Measurements from ENCODE around the gene TMEM218.
"Not testable (repeated sequence)": the region's sequence is repeated elsewhere in the genome, so short reads cannot be mapped to it uniquely, and the experiment has no call there.

The TMEM218 gene

DNA sequence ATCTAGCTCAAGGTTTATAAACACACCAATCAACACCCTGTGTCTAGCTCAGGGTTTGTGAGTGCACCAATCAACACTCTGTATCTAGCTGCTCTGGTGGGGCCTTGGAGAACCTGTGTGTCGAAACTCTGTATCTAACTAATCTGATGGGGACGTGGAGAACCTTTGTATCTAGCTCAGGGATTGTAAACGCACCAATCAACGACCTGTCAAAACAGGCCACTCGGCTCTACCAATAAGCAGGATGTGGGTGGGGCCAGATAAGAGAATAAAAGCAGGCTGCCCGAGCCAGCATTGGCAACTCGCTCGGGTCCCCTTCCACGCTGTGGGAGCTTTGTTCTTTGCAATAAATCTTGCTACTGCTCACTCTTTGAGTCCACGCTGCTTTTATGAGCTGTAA is 21.3 kb downstream of the TMEM218 start:
- not testable (repeated sequence) for DNase-seq (ENCODE audit: low read depth in 2 of 2)

DNA sequence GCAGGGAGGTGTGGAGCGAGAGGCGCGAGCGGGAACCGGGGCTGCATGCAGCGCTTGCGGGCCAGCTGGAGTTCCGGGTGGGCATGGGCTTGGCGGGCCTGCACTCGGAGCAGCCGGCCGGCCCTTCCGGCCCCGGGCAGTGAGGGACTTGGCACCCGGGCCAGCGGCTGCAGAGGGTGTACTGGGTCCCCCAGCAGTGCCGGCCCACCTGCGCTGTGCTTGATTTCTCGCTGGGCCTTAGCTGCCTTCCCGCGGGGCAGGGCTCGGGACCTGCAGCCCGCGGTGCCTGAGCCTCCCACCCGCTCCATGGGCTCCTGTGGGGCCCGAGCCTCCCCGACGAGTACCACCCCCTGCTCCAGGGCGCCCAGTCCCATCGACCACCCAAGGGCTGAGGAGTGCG is 21.9 kb downstream of the TMEM218 start:
- DNase-seq (ENCODE audit: low read depth in 2 of 2), result not testable (repeated sequence)

DNA sequence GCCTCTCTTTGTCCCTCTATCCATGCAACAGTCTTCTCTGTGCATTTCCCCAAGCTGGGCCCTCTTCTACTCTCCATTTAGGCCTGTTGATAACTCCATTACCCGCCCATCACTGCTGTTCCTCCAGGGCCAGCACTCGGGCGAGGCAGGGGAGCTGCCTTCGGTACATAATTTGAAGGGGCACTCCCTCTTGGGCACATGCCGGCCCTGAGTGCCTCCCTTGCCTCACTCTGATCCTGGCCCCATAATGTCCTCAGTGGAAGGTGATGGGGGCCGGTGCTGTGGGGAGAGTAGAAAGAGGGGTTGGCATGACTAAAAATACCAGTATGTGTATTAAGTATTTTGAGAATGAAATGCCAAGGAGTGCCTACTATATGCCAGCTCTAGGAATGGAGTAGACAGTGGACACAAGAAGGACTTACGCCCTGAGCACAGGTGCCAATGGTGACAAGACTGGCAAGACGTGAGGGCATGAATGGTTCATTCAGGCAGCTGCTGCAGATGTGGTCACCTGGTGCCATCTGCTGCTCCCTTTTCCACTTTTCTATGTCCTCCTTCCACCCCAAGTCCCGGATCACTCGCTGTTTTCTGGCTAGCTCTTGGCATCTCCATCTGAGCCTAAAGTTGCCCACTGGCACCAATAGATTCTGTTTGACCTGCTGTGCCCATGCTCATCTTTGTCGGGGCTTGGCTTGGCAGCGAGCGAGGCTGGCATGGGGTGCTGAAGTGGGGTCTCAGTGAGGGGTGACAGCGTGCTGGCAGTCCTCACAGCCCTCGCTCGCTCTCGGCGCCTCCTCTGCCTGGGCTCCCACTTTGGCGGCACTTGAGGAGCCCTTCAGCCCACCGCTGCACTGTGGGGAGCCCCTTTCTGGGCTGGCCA is 22.6 kb downstream of the TMEM218 start:
- no peak for DNase-seq (ENCODE audit: low read depth in 2 of 2)

DNA sequence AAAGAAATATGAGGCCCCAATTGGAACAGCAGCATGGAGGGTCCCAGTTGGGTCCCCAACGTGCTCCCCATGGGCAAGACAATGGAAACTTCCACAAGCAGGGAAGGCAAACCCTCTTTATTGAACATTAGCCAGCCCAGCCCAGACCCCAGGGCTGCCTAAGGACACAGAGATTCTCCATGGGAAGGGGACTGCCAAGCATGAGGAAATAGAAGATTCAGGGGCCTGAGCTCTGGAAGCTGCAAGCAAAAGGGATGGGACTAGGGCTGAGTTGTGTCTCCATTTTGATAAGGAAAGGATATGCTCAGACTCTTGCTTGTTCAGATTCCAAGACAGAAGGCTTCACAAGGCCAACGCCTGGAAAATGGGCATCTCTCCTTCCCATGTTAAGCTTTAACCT is 23.3 kb downstream of the TMEM218 start:
- no peak for DNase-seq (ENCODE audit: low read depth in 2 of 2)

DNA sequence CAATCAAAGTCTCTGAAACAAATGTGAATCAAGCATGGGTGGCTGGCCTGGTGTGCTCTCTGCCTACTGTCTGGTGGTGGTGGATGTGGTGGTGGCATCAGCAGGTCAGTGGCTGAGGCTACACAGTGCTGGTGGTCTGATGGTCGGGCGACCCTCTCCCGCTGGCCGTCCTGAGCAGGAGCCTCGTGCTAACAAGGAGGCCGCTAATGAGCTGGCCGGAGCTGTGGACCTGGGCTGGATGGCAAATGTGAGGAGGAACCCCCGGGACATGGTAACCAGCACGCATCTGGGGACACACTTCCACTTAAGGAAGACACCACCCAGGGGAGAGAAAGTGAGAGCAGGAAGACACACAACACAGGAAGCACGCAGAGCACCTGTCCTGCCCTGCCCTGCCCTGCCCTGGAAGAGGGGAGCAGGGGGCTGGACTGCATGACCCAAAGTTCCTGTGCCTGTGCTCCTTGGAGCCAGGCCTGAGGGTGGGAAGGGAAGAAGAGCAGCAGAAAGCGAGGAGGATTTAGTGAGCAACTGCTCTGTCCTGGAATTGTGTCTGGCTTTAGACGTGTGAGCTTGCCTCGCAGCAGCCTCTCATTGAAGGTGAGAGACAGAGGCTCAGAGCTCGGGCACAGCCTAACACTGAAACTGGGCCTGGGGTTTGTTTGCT is 24.7 kb downstream of the TMEM218 start:
- DNase-seq (ENCODE audit: low read depth in 2 of 2), result no peak

DNA sequence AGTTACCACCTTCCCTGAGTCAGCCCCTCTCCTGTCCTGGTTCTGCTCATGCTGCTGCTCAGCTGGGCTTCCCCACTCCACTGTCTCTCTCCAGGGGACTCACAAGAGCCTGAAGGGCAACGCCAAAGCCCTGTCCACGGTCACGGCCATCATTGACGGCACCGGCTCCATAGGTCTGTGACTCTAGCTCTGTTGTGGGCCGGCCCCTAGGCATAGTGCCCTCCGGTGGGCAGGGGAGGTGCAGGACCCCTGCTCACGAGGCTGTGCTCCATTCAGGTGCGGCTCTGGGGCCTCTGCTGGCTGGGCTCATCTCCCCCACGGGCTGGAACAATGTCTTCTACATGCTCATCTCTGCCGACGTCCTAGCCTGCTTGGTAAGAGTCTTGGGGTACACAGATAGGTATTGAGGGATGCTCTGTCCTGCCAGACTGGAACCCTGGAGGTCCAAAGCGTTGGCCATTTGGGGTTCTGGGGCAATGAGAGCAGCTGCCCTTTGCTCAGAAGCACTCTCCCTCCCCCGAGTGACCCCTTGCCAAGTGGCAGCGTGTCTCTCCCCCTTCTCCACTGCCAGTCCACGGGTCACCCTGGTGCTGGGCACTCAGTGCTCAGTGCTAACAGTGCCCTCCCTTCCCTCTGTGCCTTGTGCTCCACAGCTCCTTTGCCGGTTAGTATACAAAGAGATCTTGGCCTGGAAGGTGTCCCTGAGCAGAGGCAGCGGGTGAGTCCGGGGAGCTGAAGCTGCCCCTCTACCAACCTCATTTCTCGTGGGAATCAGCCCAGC is 25.9 kb downstream of the TMEM218 start:
- DNase-seq (ENCODE audit: low read depth in 2 of 2), result no peak

DNA sequence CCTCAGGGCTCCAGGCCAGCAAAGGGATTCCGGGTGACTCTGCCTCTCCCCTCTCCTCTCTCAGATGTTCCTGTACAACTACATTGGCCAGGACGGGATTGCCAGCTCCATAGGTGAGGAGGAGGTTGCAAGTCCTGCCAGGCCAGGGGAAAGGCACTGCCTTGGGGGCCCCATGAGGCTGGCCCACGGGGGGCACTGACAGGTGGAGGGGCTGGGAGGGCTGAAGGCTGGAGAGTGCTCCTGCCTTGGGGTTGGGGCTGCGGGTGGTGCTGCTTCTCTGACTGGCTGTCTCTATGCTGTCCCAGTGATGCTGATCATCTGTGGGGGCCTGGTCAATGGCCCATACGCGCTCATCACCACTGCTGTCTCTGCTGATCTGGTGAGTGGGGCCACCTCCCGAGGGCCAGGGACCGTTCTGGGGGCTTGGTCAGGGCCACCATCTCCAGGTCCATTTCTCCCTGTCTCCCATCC is 26.6 kb downstream of the TMEM218 start:
- DNase-seq (ENCODE audit: low read depth in 2 of 2), result no peak

DNA sequence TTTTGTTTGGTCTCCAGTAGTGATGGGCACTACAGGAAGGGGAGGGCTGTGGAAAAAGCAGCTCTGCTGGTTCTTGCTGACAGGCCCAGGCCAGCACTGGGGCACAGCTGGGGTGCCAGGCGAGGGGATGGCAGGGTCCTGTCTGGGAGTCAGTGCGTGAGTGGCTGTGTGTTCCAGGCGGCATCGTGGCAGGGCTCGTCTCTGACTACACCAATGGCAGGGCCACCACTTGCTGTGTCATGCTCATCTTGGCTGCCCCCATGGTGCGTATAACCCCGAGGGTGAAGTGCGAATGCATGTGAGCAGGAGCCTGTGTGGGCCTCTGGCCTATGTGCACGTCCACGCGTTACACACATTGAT is 27.4 kb downstream of the TMEM218 start:
- DNase-seq (ENCODE audit: low read depth in 2 of 2), result no peak

DNA sequence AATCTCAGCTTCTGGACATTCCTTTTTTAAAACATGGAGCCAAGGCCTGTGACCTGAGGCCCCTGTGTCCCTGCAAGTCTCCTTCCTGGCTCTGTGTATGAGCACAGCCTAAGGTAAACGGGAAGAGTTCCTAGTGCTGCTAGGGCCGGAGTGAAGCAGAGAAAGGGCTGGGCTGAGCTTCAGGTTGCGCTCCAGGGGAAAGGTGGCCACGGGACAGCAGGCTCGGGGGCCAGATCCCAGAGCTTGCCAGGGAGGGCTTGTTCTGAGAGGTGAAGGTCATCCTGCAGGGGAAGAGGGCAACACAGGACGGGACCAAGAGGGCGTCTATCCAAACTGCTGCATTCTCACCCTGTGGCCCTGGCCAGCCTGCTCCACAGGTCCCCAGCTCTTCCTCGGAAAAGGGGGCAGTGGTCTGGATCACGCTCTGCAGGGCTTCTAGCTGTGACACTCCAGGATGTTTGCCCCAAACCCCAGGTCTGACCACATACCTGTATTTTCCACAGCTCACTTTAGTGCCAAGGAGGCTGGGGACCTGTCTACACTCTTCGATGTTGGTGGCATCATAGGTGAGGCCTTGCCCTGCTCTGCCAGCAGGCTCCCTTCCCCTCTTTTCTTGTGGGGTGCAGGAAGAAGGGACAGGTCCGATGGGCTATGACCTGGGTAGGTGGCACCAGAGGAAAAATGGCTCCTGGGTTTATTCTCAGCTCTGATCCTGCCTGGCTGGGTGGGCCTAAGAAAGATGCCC is 27.9 kb downstream of the TMEM218 start:
- no peak for DNase-seq (ENCODE audit: low read depth in 2 of 2)

DNA sequence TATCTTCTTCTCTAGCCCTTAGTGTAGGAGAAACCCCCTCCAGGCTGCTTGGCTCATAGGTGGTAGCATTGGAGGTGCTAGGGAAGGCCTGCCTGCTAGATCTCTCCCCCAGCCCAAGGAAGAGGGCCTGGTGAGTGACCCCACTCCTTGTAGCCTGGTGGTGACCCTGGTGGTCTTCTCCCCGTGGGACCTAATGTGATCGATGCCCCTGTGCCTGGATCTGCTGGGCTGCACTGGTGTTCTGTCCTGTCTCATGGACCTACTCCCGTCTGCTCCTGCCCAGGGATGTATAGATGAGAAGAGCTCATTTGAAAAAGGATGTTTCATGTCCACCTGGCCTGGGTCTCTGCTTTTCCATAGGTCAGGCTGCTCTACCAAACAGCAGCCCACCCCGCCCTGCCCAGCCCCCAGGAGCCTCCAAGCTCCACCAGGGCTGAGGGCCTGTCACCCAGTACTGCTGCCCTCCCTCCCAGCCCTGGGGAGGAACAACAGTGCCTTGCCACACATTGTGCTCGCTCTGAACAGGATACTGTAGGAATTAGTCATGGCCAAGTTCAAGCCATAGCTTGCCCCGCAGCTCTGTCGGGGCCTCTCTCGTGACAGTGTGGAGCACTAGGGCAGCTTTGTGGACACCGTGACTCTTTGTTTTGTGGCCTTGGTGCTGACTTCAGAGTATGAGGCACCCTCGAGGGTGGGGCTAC is 28.7 kb downstream of the TMEM218 start:
- DNase-seq (ENCODE audit: low read depth in 2 of 2), result no peak

DNA sequence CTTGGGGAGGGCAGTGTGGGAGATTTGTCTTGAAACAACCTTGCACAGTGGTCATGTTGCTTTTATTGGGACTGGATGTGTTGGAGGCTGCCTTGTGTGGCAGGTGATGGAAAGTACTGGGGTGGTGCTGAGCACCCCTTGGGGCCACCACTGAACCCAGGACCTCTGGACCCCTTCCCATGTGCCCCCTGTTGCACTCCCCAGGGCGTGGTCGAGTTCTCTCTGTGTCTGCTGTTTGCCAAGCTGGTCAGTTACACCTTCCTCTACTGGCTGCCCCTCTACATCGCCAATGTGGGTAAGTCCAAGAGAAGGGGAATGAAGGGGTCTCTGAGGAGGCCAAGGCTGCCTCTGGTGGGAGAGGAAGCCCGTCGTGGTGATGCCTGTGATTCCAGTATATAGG is 29.4 kb downstream of the TMEM218 start:
- no peak for DNase-seq (ENCODE audit: low read depth in 2 of 2)

DNA sequence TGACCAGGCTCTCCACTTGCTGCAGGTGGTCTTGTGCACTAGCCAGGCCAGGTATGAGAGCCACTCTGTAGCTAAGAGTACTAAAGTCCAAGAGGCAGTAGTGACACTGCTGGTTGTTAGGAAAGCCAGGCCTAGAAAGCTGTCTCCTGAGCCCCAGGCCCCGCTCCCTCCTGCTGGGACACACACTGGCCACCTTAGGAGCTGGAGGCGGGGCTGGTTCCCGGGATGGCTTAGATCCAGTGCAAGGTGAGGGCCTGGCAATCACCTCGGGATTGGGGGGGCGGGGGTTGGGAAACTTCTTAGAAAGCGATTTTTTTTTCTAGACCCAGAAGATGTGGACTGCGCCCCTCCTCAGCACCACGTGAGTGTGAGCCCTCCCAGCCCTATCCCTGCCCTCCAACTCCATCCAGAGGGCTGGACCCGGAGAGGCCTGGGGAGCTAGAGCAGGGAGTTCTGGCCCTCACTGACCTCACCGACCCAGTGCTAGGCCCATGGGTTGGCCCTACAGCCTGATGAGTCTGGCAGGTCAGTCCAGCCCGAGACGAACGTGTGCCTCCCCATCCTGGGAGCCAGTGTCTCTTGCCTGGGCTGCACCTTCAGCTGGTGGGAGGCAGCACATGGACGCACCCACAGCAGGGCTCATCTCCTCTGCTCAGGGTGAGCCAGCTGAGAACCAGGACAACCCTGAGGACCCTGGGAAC is 30.2 kb downstream of the TMEM218 start:
- no peak for DNase-seq (ENCODE audit: low read depth in 2 of 2)

DNA sequence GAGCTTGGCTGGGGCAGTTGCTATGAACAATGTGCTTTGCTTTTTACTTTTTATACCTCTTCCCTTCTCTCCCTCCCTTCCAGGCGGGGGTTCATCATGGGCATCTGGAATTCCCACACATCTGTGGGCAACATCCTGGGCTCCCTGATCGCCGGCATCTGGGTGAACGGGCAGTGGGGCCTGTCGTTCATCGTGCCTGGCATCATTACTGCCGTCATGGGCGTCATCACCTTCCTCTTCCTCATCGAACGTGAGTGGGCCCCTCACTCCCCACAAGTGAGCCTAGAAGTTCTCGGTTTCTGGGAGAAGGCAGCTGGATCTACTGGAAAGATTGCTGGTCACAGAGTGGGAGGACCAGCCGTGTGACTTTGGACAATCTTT is 30.9 kb downstream of the TMEM218 start:
- no peak for DNase-seq (ENCODE audit: low read depth in 2 of 2)

DNA sequence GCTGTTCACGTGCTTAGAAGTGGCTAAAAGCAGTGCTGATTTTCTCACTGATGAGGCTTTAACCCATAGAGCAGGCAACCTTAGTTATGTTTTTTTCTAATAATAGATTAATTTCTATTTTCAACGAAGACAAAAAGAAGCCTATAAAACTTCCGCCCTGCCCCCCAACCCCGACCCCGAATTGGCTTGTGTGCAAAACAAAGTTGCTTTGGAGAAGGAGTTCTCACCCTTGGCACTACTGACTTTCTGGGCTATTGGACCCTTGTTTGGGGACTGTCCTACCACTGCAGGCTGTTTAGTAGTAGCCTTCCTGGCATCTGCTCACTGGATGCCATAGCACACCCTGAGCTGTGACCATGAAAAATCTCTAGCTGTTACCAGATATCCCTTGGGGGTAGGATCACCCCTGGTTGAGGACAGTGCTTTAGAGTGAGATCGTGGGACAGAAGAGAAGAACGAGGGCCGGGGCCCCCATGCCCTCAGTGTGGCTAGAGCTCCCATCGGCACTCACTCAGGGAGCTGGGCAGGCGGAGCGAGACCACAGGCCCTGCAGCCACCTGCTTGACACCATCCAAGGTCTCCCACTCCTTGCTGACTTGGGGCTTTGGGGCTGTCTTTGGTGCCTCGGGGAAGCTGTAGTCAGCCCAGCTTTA is 31.4 kb downstream of the TMEM218 start:
- no peak for DNase-seq (ENCODE audit: low read depth in 2 of 2)

DNA sequence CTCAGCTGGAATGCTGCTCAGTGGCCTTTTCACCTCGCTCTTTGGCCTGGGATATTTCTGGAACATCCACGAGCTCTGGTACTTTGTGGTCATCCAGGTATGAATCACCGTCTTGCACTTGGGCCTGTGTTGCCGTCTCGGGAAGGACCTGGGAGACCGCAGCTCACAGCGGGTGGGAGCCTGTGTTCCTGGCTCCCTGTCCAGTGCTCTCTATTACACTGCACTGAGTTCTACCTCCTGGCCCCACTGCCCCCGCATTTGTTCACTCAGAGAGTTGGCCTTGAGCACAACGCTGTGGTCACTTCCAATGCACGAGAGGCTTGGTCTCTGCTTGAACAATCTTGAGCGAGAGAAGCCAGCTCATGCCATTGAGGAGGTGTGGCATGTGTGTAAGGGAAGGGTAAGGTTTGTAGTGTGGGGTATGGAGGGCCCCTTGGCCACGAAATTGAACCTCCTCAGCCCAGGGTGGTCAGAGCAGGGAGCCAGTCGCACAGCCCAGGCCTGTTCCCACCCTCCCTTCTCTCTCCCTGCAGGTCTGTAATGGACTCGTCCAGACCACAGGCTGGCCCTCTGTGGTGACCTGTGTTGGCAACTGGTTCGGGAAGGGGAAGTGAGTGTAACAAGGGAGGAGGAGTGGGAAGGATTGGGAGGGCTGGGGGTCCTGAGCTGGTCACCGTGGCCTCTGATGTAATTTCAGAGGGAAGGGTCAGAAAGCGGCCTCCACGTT is 32.1 kb downstream of the TMEM218 start:
- no peak for DNase-seq (ENCODE audit: low read depth in 2 of 2)

DNA sequence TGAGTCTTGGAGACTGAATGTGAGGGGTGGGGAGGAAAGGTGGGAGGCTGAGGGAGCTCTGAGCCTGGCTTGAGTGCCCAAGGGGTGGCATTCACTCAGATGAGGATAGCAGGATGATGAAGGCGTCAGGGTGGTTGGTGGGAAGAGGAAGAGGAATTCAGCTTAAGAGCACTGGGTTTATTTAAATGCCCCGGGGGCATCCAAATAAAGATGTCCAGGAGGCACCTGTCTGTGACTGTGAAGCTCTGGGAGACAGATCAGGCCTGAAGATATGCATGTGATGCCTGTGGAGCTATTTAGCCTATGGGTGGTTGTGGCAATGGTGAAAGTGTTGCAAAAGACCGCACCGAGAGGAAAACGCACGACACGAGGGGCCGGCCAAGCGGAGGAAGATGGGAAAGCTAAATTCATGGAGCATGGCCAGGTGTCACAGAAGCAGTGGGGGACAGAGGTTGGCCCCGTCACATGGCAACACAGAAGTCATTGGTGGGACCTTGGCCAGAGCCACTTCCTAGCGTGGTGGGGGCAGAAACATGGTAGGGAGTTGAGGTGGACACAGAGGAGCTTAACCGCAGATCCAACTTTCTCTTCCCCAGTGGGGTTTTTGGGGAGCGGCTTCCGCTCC is 32.8 kb downstream of the TMEM218 start:
- no peak for DNase-seq (ENCODE audit: low read depth in 2 of 2)

DNA sequence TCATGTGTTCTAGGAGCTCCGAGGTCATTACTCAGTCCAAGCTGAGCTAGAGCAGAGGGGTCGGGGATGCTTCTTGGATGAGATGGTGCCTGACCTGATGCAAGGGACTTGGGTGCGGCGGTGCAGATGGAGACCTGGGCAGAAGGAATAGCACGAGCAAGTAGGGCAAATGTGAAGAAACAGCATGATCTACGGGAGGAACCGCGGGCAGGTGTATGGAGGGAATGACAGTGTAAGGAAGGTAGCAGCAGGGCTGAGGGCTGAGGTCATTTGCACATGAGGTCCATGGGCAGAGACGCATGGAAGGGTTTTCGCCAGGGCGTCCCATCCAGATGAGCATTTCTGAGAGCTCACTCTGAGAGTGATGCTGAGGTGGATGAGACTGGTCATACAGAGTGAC is 33.4 kb downstream of the TMEM218 start:
- no peak for DNase-seq (ENCODE audit: low read depth in 2 of 2)

DNA sequence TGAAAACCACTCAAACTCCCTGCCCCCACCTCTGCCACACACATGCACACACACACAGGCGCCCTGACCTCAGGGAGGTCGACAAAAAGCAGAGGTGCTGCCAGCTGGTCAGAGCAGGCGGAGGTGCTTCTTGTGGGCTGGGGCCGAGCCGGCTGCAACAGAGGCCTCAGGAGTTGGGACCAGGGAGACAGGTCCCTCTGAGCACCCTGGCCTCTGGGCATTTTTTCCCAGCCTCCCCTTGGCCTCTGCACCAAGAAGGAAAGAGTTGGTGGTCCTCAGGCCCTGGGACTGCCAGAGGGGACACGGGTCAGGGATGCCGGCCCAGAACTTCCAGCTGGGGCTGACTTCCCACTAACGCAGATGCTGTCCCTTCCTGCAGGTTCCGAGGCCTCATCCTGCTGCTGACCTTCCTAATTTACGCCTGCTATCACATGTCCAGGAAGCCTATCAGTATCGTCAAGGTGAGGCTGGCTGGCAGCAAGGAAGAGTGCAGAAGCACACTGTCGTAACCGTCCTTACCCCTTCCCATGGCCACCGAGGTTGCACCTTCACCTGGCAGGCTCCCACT is 35.0 kb downstream of the TMEM218 start:
- no peak for DNase-seq (ENCODE audit: low read depth in 2 of 2)

DNA sequence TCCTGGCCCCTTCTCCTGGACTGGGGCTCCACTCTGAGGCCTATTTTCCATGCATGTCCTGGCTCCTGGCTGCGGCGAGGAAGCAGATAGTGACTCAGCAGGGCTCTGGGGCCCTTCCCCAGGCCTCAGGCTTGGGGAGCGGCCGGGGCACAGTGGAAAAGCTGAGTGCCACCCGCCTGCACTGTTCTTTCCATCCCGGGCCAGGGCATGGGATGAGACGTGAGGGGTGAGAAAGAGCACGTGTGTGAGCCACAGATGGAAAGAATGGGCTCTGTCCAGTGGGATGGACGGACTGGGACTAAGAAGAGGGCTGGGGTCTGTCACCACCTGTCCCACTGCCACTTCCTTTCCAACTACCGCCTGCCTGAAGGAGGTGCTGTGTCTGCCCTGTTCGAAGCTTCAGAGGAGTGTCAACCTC is 35.5 kb downstream of the TMEM218 start:
- no peak for DNase-seq (ENCODE audit: low read depth in 2 of 2)
